GM23248 (cell line): Measurements from ENCODE around the gene PRKAA1.

Source experiments
- EZH2 ChIP-seq: fragments of 200-600 bp; sonication (generic); IDR thresholded peaks from 2 replicates; pipeline ENCODE4 v1.6.1; 2018; ENCODE audit warnings: antibody characterized with exemption, mild to moderate bottlenecking; ENCODE audit not compliant: insufficient read depth, poor library complexity, severe bottlenecking
- EZH2phosphoT487 ChIP-seq: fragments of 200-600 bp; sonication (generic); IDR thresholded peaks from 2 replicates; pipeline ENCODE4 v1.6.1; 2018; ENCODE audit warnings: antibody characterized with exemption, moderate library complexity, mild to moderate bottlenecking, low read depth; ENCODE audit not compliant: insufficient read depth

DNA sequence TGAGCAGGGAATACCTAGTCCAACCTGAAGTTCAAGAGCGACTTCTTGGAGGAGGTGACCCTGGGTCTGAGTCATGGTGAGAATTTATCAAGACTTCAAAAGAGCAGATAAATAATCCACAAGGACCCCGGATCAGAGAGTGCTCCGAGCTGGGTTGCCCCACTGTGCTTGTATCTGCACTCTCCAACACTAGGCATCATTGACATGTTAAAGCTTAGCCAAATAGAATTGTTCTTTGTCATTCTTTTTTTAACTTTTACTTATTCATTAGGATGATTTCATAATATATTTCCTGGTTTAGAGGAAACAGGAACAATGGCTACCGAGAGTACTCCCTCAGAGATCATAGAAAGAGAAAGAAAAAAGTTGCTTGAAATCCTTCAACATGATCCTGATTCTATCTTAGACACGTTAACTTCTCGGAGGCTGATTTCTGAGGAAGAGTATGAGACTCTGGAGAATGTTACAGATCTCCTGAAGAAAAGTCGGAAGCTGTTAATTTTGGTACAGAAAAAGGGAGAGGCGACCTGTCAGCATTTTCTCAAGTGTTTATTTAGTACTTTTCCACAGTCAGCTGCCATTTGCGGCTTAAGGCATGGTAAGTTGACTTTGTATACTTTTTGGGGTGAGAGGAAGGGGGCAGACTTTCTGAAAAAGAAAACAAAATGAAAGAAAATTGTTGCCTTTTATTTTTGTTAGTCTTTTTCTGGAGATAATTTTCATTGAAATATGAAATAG, 43.1 kb upstream of the PRKAA1 start, which contains the start of gene CARD6:
- TF ChIP-seq EZH2: no peak
- no peak for TF ChIP-seq EZH2phosphoT487
